GM12878 (cell line): ENCODE measurements around the gene FDPS. TPM values are rescaled to one million over a fixed set of nuclear protein-coding genes. Genes with fewer than 3 reads are reported as not detected.

Experiments
- ATF3 ChIP-seq: IDR thresholded peaks from 2 replicates; pipeline ENCODE4 v1.6.1; 2011; ENCODE audit warnings: low read depth, mild to moderate bottlenecking, low read length, moderate library complexity, borderline replicate concordance; ENCODE audit errors: extremely low read depth
- ATF7 ChIP-seq: fragments of 450-650 bp; IDR thresholded peaks from 2 replicates; pipeline ENCODE4 v1.6.1; 2016; ENCODE audit warnings: low read depth, mild to moderate bottlenecking
- BCL11A ChIP-seq: IDR thresholded peaks from 2 replicates; pipeline ENCODE4 v1.6.1; 2011; ENCODE audit warnings: low read depth, low read length
- BMI1 ChIP-seq: fragments of 450-650 bp; IDR thresholded peaks from 2 replicates; pipeline ENCODE4 v1.6.1; 2016; ENCODE audit warnings: mild to moderate bottlenecking, moderate library complexity, borderline replicate concordance
- BRCA1 ChIP-seq: IDR thresholded peaks from 2 replicates; pipeline ENCODE4 v1.6.1; 2011; ENCODE audit warnings: low read depth, low read length, improper control_type of control experiment
- CBX5 ChIP-seq: sonication (generic); IDR thresholded peaks from 2 replicates; pipeline ENCODE4 v1.6.1; 2016; ENCODE audit warnings: low read depth, moderate library complexity, mild to moderate bottlenecking, inconsistent platforms
- CREB1 ChIP-seq: IDR thresholded peaks from 2 replicates; pipeline ENCODE4 v1.6.1; 2012; ENCODE audit warnings: low read depth, mild to moderate bottlenecking, inconsistent platforms
- EGR1 ChIP-seq, 2 experiments: IDR thresholded peaks; 1 replicate in 1 of 2; 2 replicates in 1 of 2; pipeline ENCODE4 v1.6.1; 2011 to 2012; ENCODE audit warnings: low read depth in 2 of 2, low read length in 2 of 2, borderline replicate concordance in 1 of 2, mild to moderate bottlenecking in 1 of 2, moderate library complexity in 1 of 2
- GABPA ChIP-seq: IDR thresholded peaks from 2 replicates; pipeline ENCODE4 v1.6.1; 2014; ENCODE audit warnings: antibody characterized with exemption, low read depth, mild to moderate bottlenecking, inconsistent platforms
- GATAD2B ChIP-seq: fragments of 450-650 bp; conservative IDR thresholded peaks from 2 replicates; pipeline ENCODE4 v1.6.1; 2017; ENCODE audit warnings: low read depth, mild to moderate bottlenecking, moderate library complexity
- HCFC1 ChIP-seq: fragments of 150-350 bp; IDR thresholded peaks from 2 replicates; pipeline ENCODE4 v1.6.1; 2014; ENCODE audit warnings: low read length
- IKZF2 ChIP-seq, 2 experiments: fragments of 450-650 bp; IDR thresholded peaks; 2 replicates each; pipeline ENCODE4 v1.6.1; 2017; ENCODE audit warnings: mild to moderate bottlenecking in 2 of 2, moderate library complexity in 2 of 2
- LARP7 ChIP-seq: fragments of 450-650 bp; IDR thresholded peaks from 2 replicates; pipeline ENCODE4 v1.6.1; 2017; ENCODE audit warnings: mild to moderate bottlenecking
- MTA2 ChIP-seq: fragments of 450-650 bp; IDR thresholded peaks from 2 replicates; pipeline ENCODE4 v1.6.1; 2016; ENCODE audit warnings: low read depth, mild to moderate bottlenecking, moderate library complexity
- MXI1 ChIP-seq: fragments of 150-350 bp; IDR thresholded peaks from 2 replicates; pipeline ENCODE4 v1.6.1; 2011; ENCODE audit warnings: low read depth, mild to moderate bottlenecking, inconsistent platforms, low read length, improper control_type of control experiment
- NFXL1 ChIP-seq: fragments of 450-650 bp; IDR thresholded peaks from 2 replicates; pipeline ENCODE4 v1.6.1; 2017; ENCODE audit warnings: antibody characterized with exemption, mild to moderate bottlenecking, borderline replicate concordance
- PML ChIP-seq: IDR thresholded peaks from 2 replicates; pipeline ENCODE4 v1.6.1; 2012; ENCODE audit warnings: low read length, inconsistent platforms
- POLR2AphosphoS2 ChIP-seq: IDR thresholded peaks from 2 replicates; pipeline ENCODE4 v1.6.1; 2011; ENCODE audit warnings: low read depth, mild to moderate bottlenecking, low read length, improper control_type of control experiment, moderate library complexity
- POU2F2 ChIP-seq: IDR thresholded peaks from 3 replicates; pipeline ENCODE4 v1.6.1; 2011; ENCODE audit warnings: low read depth, mild to moderate bottlenecking, low read length, borderline replicate concordance
- REST ChIP-seq: IDR thresholded peaks from 2 replicates; pipeline ENCODE4 v1.6.1; 2012; ENCODE audit warnings: mild to moderate bottlenecking, low read depth, low read length
- SMAD1 ChIP-seq: fragments of 450-650 bp; IDR thresholded peaks from 2 replicates; pipeline ENCODE4 v1.6.1; 2018; ENCODE audit warnings: mild to moderate bottlenecking, low read depth; ENCODE audit not compliant: partially characterized antibody
- SMAD5 ChIP-seq: IDR thresholded peaks from 2 replicates; pipeline ENCODE4 v1.6.1; 2016; ENCODE audit warnings: antibody characterized with exemption, low read depth
- TAF1 ChIP-seq: IDR thresholded peaks from 2 replicates; pipeline ENCODE4 v1.6.1; 2011; ENCODE audit warnings: mild to moderate bottlenecking, low read depth, low read length, borderline replicate concordance
- TARDBP ChIP-seq: IDR thresholded peaks from 2 replicates; pipeline ENCODE4 v1.6.1; 2016; ENCODE audit warnings: borderline replicate concordance
- TCF3 ChIP-seq: IDR thresholded peaks from 2 replicates; pipeline ENCODE4 v1.6.1; 2012; ENCODE audit warnings: low read depth, mild to moderate bottlenecking, low read length, borderline replicate concordance; ENCODE audit not compliant: insufficient read depth
- ZBTB33 ChIP-seq: fragments of 450-650 bp; IDR thresholded peaks from 2 replicates; pipeline ENCODE4 v1.6.1; 2017; ENCODE audit warnings: mild to moderate bottlenecking
- polyA plus RNA-seq, 11 experiments: library from polyadenylated mRNA; depleted of rRNA in 4 of 11; unstranded in 6 of 11; stranded (reverse) in 5 of 11; fragments of >200 nt; fragmentation: Nextera tagmentation in 4 of 11; fragmentation: Illumina TruSeq in 1 of 11; extraction: Ambion mirVana in 4 of 11; extraction: Trizol in 1 of 11; gene quantifications; 1 replicate in 1 of 11; 2 replicates in 10 of 11; pipeline versions ENCODE4 v1.2.1 to v1.2.3, GENCODE V29; 2011 to 2016; ENCODE audit warnings: inconsistent platforms in 2 of 11, missing spikeins in 2 of 11, low read depth in 1 of 11
- total RNA-seq, 4 experiments: library from RNA; depleted of rRNA in 3 of 4; stranded (reverse); fragments of >200 nt in 3 of 4; fragmentation: Illumina TruSeq in 1 of 4; extraction: Trizol in 1 of 4; gene quantifications; 2 replicates each; pipeline versions ENCODE4 v1.2.1 to v1.2.3, GENCODE V29; 2013 to 2021

The FDPS gene
- total and polyA plus RNA-seq, 10 of the 15 experiments (the other 5 are each of a cell fraction or from before 2014, with no cell fraction given): 405 to 1,156 (median 487) TPM

- no peak for TF ChIP-seq ZBTB33
- TF ChIP-seq MXI1: peak; percentile 81
- TF ChIP-seq BCL11A: no peak
- TF ChIP-seq CREB1: peak; percentile 92
- TF ChIP-seq TAF1: peak; percentile 52; the same call in 1 of the 2 replicates
- TF ChIP-seq CBX5: no peak
- TF ChIP-seq LARP7: no peak; the same call in 1 of the 2 replicates
- TF ChIP-seq GATAD2B: peak; percentile 40; the same call in 1 of the 2 replicates
- TF ChIP-seq POU2F2: peak; percentile 75; the same call in 2 of the 3 replicates
- TF ChIP-seq BRCA1: peak; percentile 71
- TF ChIP-seq TCF3: peak; percentile 75; the same call in 1 of the 2 replicates
- TF ChIP-seq TARDBP: peak; percentile 55; the same call in 1 of the 2 replicates
- peak; percentile 43; the same call in 1 of the 2 replicates for TF ChIP-seq ATF7
- peak; percentile 98 for TF ChIP-seq POLR2AphosphoS2
- TF ChIP-seq SMAD1: no peak
- peak; percentile 94 for TF ChIP-seq PML
- peak; percentile 95 for TF ChIP-seq HCFC1
- TF ChIP-seq MTA2: peak; percentile 28; the same call in 1 of the 2 replicates
- no peak for TF ChIP-seq EGR1 (IDR thresholded peaks at IDR 0.05; ENCODE audit: borderline replicate concordance in 1 of 2, low read depth in 2 of 2, low read length in 2 of 2)
- TF ChIP-seq REST: 0 out of 2 replicates have a peak, but pooled peaks have one; percentile 30
- peak; percentile 91 for TF ChIP-seq ATF3
- peak; percentile 85 for TF ChIP-seq GABPA
- TF ChIP-seq IKZF2 (IDR thresholded peaks at IDR 0.05): peak; percentile 36 to 66; a peak in 3 of 4 replicates
- peak; percentile 56; the same call in 1 of the 2 replicates for TF ChIP-seq SMAD5
- no peak for TF ChIP-seq NFXL1
- peak; percentile 12; the same call in 1 of the 2 replicates for TF ChIP-seq BMI1
Observed at GRCh38 chr1:155261852-155262673, 46.6 kb upstream of the FDPS start, which contains the start of gene SCAMP3 (continued).
